GM23338 (cell line): ENCODE data around the gene TNFRSF8.

Source experiments
- CREB1 ChIP-seq: fragments of 250-450 bp; sonication (Bioruptor Pico); IDR thresholded peaks from 2 replicates; pipeline ENCODE4 v1.5.0; 2020; ENCODE audit warnings: low read depth, mild to moderate bottlenecking, moderate library complexity
- CTCF ChIP-seq, 2 experiments: fragments of 200-600 bp in 1 of 2; sonication (generic) in 1 of 2; conservative IDR thresholded peaks; 2 replicates each; pipeline versions ENCODE4 v1.5.1 to v1.6.1; 2016 to 2017; ENCODE audit warnings: antibody characterized with exemption in 2 of 2, low read depth in 2 of 2, mild to moderate bottlenecking in 2 of 2, moderate library complexity in 1 of 2
- EZH2 ChIP-seq: fragments of 200-600 bp; sonication (generic); IDR thresholded peaks from one replicate; pipeline ENCODE4 v1.8.0; 2017; ENCODE audit warnings: antibody characterized with exemption, mild to moderate bottlenecking, low read depth; ENCODE audit not compliant: unreplicated experiment
- EZH2phosphoT487 ChIP-seq: fragments of 200-600 bp; sonication (generic); IDR thresholded peaks from one replicate; pipeline ENCODE4 v1.8.1; 2018; ENCODE audit warnings: antibody characterized with exemption; ENCODE audit not compliant: unreplicated experiment
- JUNB ChIP-seq: IDR thresholded peaks from one replicate; pipeline ENCODE4 v1.6.1; 2016; ENCODE audit warnings: antibody characterized with exemption; ENCODE audit not compliant: unreplicated experiment
- NANOG ChIP-seq: IDR thresholded peaks from 2 replicates; pipeline ENCODE4 v1.6.1; 2016; ENCODE audit warnings: antibody characterized with exemption, borderline replicate concordance
- POLR2AphosphoS5 ChIP-seq: IDR thresholded peaks from 2 replicates; pipeline ENCODE4 v1.6.1; 2016; ENCODE audit warnings: antibody characterized with exemption, low read depth
- REST ChIP-seq: IDR thresholded peaks from one replicate; pipeline ENCODE4 v1.6.1; 2018; ENCODE audit warnings: antibody characterized with exemption; ENCODE audit not compliant: unreplicated experiment
- STAT1 ChIP-seq: IDR thresholded peaks from one replicate; pipeline ENCODE4 v1.6.1; 2016; ENCODE audit warnings: antibody characterized with exemption; ENCODE audit not compliant: unreplicated experiment

GRCh38 chr1:12069623-12070244 is 6.6 kb downstream of the TNFRSF8 start:
- TF ChIP-seq CTCF (conservative IDR thresholded peaks at IDR 0.05; ENCODE audit: low read depth in 2 of 2) (no peak), POLR2AphosphoS5 (no peak), CREB1 (CRISPR knock-in tag) (no peak), REST (no peak), EZH2 (no peak), JUNB (no peak), NANOG (no peak), EZH2phosphoT487 (no peak), STAT1 (no peak)
